Lung (tissue), 12 donors: Measurements from ENCODE around the gene COPB2. TPM values are rescaled to one million over a fixed set of nuclear protein-coding genes. Genes with fewer than 3 reads are reported as not detected.

Experiments
- ATAC-seq: fragments of 200-7000 bp; cut with Tn5 transposase; one replicate; pipeline ENCODE4 v1.9.1; 2020; ENCODE audit warnings: moderate number of reproducible peaks; ENCODE audit not compliant: insufficient read depth, low FRiP score
- DNase-seq, 3 donors: peaks; one replicate each; pipeline ENCODE4 v3.0.0-alpha.2; 2013 to 2017
- H3K27ac ChIP-seq, 2 donors: one replicate each; pipeline ENCODE4 v1.5.1; 2013; ENCODE audit warnings: mild to moderate bottlenecking in 2 of 2, moderate library complexity in 2 of 2, control low read depth in 1 of 2, inconsistent platforms in 1 of 2, low read depth in 1 of 2, low read length in 1 of 2
- H3K27me3 ChIP-seq, 3 donors: one replicate each; pipeline ENCODE4 v1.5.1; 2013; ENCODE audit warnings: low read length in 2 of 3; ENCODE audit not compliant: control insufficient read depth in 3 of 3, insufficient read depth in 3 of 3
- H3K36me3 ChIP-seq, 4 donors: one replicate each; pipeline ENCODE4 v1.5.1; 2013; ENCODE audit warnings: low read length in 4 of 4, mild to moderate bottlenecking in 1 of 4, moderate library complexity in 1 of 4; ENCODE audit not compliant: control insufficient read depth in 4 of 4, insufficient read depth in 4 of 4
- H3K4me1 ChIP-seq, 5 donors: one replicate each; pipeline ENCODE4 v1.5.1; 2013; ENCODE audit warnings: low read length in 5 of 5, mild to moderate bottlenecking in 2 of 5, moderate library complexity in 1 of 5; ENCODE audit not compliant: control insufficient read depth in 5 of 5, insufficient read depth in 5 of 5
- H3K4me3 ChIP-seq: one replicate; pipeline ENCODE4 v1.5.1; 2013; ENCODE audit warnings: mild to moderate bottlenecking, control low read depth, moderate library complexity
- H3K9ac ChIP-seq, 2 donors: one replicate each; pipeline ENCODE4 v1.5.1; 2013; ENCODE audit warnings: low read length in 2 of 2, control low read depth in 1 of 2; ENCODE audit not compliant: insufficient read depth in 1 of 2
- H3K9me3 ChIP-seq, 4 donors: one replicate each; pipeline ENCODE4 v1.5.1; 2013; ENCODE audit warnings: low read length in 3 of 4, mild to moderate bottlenecking in 1 of 4, moderate library complexity in 1 of 4; ENCODE audit not compliant: control insufficient read depth in 4 of 4, insufficient read depth in 3 of 4
- WGBS, 2 donors: extraction: QIAGEN DNeasy Blood & Tissue Kit; methylation state at CpG; one replicate each; pipeline ENCODE4 v1.1.7; 2013; 5-methylcytosine and 5-hydroxymethylcytosine counted together
- polyA plus RNA-seq, 2 donors: library from polyadenylated mRNA; stranded (reverse); fragments of 200-250 nt; gene quantifications; one replicate each; pipeline ENCODE4 v1.2.1, GENCODE V29; 2013
- total RNA-seq, 2 donors: library from RNA; depleted of rRNA in 1 of 2; stranded (reverse); fragments of >200 nt in 1 of 2; gene quantifications; one replicate each; pipeline ENCODE4 v1.2.1, GENCODE V29; 2014 to 2021
- TF ChIP-seq, protein P1 (sequence below): IDR thresholded peaks from 2 replicates; pipeline ENCODE4 v1.5.1; 2012; ENCODE audit warnings: mild to moderate bottlenecking; ENCODE audit errors: control extremely low read depth, extremely low read depth
- donor health status: control.
- donor health status: control.
- donor health status: Bipolar disorder and iron deficiency.
- donor health status: healthy.
- donor health status: DM: yes; HTN: yes; CAD: no.

COPB2 gene
- total and polyA plus RNA-seq, 4 donors, result 36.9 to 136 (median 103) TPM

DNA sequence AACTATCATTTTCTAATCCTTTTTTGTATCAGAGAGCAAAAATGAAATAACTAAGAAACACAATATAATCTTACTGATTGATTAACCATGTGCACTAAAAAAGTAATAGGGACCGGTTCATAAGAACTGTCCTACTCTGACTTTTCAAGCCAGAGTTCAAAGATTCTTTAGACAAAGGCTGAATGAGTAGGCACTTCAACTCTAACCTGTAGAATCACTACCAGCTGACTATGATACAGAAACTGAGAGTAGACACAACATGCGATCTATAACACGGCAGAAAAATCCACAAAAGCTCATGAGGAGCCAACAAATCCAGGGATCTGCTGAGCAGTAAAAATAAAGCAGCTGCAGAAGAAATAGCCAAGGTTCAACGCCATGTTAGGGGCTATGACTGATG lies 8.9 kb downstream of the COPB2 start:
- Histone ChIP-seq H3K4me1 (no peaks in the 10 kb centered on the region), H3K9ac (no peak overlapping the region), H3K9me3 (peaks cover 0 to 2% (median 0%) of the 10 kb centered on the region in 4 donors), H3K4me3 (no peak overlapping the region), H3K36me3 (peaks cover 7 to 41% (median 23%) of the 10 kb centered on the region in 4 donors), H3K27me3 (no peaks in the 10 kb centered on the region), H3K27ac (no peak overlapping the region)
- DNase-seq (no peak), ATAC-seq (no peak)
- TF ChIP-seq, protein P1, sequence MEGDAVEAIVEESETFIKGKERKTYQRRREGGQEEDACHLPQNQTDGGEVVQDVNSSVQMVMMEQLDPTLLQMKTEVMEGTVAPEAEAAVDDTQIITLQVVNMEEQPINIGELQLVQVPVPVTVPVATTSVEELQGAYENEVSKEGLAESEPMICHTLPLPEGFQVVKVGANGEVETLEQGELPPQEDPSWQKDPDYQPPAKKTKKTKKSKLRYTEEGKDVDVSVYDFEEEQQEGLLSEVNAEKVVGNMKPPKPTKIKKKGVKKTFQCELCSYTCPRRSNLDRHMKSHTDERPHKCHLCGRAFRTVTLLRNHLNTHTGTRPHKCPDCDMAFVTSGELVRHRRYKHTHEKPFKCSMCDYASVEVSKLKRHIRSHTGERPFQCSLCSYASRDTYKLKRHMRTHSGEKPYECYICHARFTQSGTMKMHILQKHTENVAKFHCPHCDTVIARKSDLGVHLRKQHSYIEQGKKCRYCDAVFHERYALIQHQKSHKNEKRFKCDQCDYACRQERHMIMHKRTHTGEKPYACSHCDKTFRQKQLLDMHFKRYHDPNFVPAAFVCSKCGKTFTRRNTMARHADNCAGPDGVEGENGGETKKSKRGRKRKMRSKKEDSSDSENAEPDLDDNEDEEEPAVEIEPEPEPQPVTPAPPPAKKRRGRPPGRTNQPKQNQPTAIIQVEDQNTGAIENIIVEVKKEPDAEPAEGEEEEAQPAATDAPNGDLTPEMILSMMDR, result no peak
- 93 to 95% methylated on average over 4 of the region's 4 CpGs for WGBS, 2 donors

DNA sequence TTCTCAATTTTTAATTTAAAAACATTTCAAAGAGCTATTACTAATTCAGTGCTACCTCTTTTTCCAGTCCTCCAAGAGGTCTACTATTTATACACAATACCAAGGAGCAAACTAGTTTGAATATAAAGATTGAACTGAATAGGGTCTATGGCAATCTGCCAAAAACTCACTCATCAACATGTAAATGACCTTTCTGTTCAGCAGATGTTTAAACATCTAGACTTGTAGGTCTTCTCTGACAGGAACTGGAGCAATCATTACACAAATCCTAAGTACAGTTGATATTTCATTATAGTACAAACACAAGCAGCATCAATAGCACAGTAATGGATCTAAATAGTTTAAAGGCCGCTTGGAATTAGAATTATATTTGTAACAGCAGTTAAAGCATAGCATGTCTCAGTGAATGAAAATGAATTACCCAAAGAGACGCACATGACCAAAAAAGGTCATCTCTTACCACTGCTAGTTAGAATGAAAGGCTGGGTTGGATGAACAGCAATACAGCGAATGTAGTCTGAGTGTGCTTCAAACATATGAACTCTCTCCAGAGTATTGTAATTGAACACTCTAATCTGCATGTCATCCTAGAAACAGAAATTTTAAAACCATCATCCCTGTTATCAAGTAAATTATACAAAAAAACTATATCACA lies 10.7 kb downstream of the COPB2 start:
- WGBS, 2 donors, result 91 to 93% methylated on average over 3 of the region's 3 CpGs
- TF ChIP-seq, protein P1, result no peak
- Histone ChIP-seq H3K9ac (no peak overlapping the region), H3K4me1 (no peaks in the 10 kb centered on the region), H3K27ac (no peak overlapping the region), H3K4me3 (no peak overlapping the region), H3K9me3 (peaks cover 0 to 2% (median 0%) of the 10 kb centered on the region in 4 donors), H3K27me3 (no peaks in the 10 kb centered on the region), H3K36me3 (peaks cover 10 to 55% (median 30%) of the 10 kb centered on the region in 4 donors)
- no peak for ATAC-seq
- no peak for DNase-seq

GRCh38 chr3:139377378-139377777 lies 12.1 kb downstream of the COPB2 start:
- no peak for ATAC-seq

More at GRCh38 chr3:139377378-139377777, 12.1 kb downstream of the COPB2 start:
- no peak for DNase-seq
- H3K27me3 ChIP-seq, result no peaks in the 10 kb centered on the region
- H3K9me3 ChIP-seq, result peaks cover 0 to 2% (median 0%) of the 10 kb centered on the region in 4 donors
- WGBS, 2 donors, result 92 to 96% methylated on average over 3 of the region's 3 CpGs
- no peak overlapping the region for H3K27ac ChIP-seq
- H3K9ac ChIP-seq, result no peak overlapping the region
- H3K4me1 ChIP-seq, result no peaks in the 10 kb centered on the region
- no peak overlapping the region for H3K4me3 ChIP-seq
- TF ChIP-seq, protein P1, result no peak
- peaks cover 17 to 66% (median 39%) of the 10 kb centered on the region in 4 donors for H3K36me3 ChIP-seq
